Lung (tissue), 16 donors: Measurements from ENCODE around the gene TBC1D10B. TPM values are rescaled to one million over a fixed set of nuclear protein-coding genes. Genes with fewer than 3 reads are reported as not detected.

Experiments used
- ATAC-seq: fragments of 200-7000 bp; cut with Tn5 transposase; one replicate; pipeline ENCODE4 v1.9.1; 2020; ENCODE audit warnings: moderate number of reproducible peaks; ENCODE audit not compliant: insufficient read depth, low FRiP score
- DNase-seq, 3 donors: peaks; one replicate each; pipeline ENCODE4 v3.0.0-alpha.2; 2013 to 2017
- H3K27ac ChIP-seq, 2 donors: one replicate each; pipeline ENCODE4 v1.5.1; 2013; ENCODE audit warnings: mild to moderate bottlenecking in 2 of 2, moderate library complexity in 2 of 2, control low read depth in 1 of 2, inconsistent platforms in 1 of 2, low read depth in 1 of 2, low read length in 1 of 2
- H3K27me3 ChIP-seq, 3 donors: one replicate each; pipeline ENCODE4 v1.5.1; 2013; ENCODE audit warnings: low read length in 2 of 3; ENCODE audit not compliant: control insufficient read depth in 3 of 3, insufficient read depth in 3 of 3
- H3K36me3 ChIP-seq, 4 donors: one replicate each; pipeline ENCODE4 v1.5.1; 2013; ENCODE audit warnings: low read length in 4 of 4, mild to moderate bottlenecking in 1 of 4, moderate library complexity in 1 of 4; ENCODE audit not compliant: control insufficient read depth in 4 of 4, insufficient read depth in 4 of 4
- H3K4me1 ChIP-seq, 5 donors: one replicate each; pipeline ENCODE4 v1.5.1; 2013; ENCODE audit warnings: low read length in 5 of 5, mild to moderate bottlenecking in 2 of 5, moderate library complexity in 1 of 5; ENCODE audit not compliant: control insufficient read depth in 5 of 5, insufficient read depth in 5 of 5
- H3K4me3 ChIP-seq: one replicate; pipeline ENCODE4 v1.5.1; 2013; ENCODE audit warnings: mild to moderate bottlenecking, control low read depth, moderate library complexity
- H3K9ac ChIP-seq, 2 donors: one replicate each; pipeline ENCODE4 v1.5.1; 2013; ENCODE audit warnings: low read length in 2 of 2, control low read depth in 1 of 2; ENCODE audit not compliant: insufficient read depth in 1 of 2
- H3K9me3 ChIP-seq, 4 donors: one replicate each; pipeline ENCODE4 v1.5.1; 2013; ENCODE audit warnings: low read length in 3 of 4, mild to moderate bottlenecking in 1 of 4, moderate library complexity in 1 of 4; ENCODE audit not compliant: control insufficient read depth in 4 of 4, insufficient read depth in 3 of 4
- CTCF ChIP-seq: IDR thresholded peaks from 2 replicates; pipeline ENCODE4 v1.5.1; 2012; ENCODE audit warnings: mild to moderate bottlenecking; ENCODE audit errors: control extremely low read depth, extremely low read depth
- WGBS, 2 donors: extraction: QIAGEN DNeasy Blood & Tissue Kit; methylation state at CpG; one replicate each; pipeline ENCODE4 v1.1.7; 2013; 5-methylcytosine and 5-hydroxymethylcytosine counted together
- long read RNA-seq, 5 donors: transcript quantifications; one replicate each; lab custom pipeline, GENCODE V29; 2026
- polyA plus RNA-seq, 2 donors: library from polyadenylated mRNA; stranded (reverse); fragments of 200-250 nt; gene quantifications; one replicate each; pipeline ENCODE4 v1.2.1, GENCODE V29; 2013
- total RNA-seq, 2 donors: library from RNA; depleted of rRNA in 1 of 2; stranded (reverse); fragments of >200 nt in 1 of 2; gene quantifications; one replicate each; pipeline ENCODE4 v1.2.1, GENCODE V29; 2014 to 2021
- donor health status: control.
- donor health status: control.
- donor health status: Bipolar disorder and iron deficiency.
- donor health status: healthy.
- donor health status: DM: yes; HTN: yes; CAD: no.

The TBC1D10B gene
- total RNA-seq (10 to 100 TPM; 31.7 to 43.6 TPM), polyA plus RNA-seq (10 to 100 TPM; 26.9 to 27.8 TPM)
- long read RNA-seq, donor 1, transcript TBC1D10B-201 (9 exons, 3,350 nt), result major isoform, 6 of 7 reads
- long read RNA-seq, donor 1, partial matches to known transcripts, result 0 of 7 reads
- long read RNA-seq, donor 1, other reads (novel, unspliced or antisense), result 0 of 7 reads
- long read RNA-seq, donor 2, partial matches to known transcripts, result 0 of 5 reads
- long read RNA-seq, donor 2, other reads (novel, unspliced or antisense), result 0 of 5 reads
- long read RNA-seq, donor 3, partial matches to known transcripts, result 0 of 3 reads
- long read RNA-seq, donor 3, other reads (novel, unspliced or antisense), result 0 of 3 reads
- long read RNA-seq, donor 4, partial matches to known transcripts, result 0 of 3 reads
- long read RNA-seq, donor 4, other reads (novel, unspliced or antisense), result 0 of 3 reads
- long read RNA-seq, donor 5, transcript TBC1D10B-201 (9 exons, 3,350 nt), result major isoform, 6 of 7 reads
- long read RNA-seq, donor 5, partial matches to known transcripts, result 0 of 7 reads
- long read RNA-seq, donor 5, other reads (novel, unspliced or antisense), result 0 of 7 reads

DNA sequence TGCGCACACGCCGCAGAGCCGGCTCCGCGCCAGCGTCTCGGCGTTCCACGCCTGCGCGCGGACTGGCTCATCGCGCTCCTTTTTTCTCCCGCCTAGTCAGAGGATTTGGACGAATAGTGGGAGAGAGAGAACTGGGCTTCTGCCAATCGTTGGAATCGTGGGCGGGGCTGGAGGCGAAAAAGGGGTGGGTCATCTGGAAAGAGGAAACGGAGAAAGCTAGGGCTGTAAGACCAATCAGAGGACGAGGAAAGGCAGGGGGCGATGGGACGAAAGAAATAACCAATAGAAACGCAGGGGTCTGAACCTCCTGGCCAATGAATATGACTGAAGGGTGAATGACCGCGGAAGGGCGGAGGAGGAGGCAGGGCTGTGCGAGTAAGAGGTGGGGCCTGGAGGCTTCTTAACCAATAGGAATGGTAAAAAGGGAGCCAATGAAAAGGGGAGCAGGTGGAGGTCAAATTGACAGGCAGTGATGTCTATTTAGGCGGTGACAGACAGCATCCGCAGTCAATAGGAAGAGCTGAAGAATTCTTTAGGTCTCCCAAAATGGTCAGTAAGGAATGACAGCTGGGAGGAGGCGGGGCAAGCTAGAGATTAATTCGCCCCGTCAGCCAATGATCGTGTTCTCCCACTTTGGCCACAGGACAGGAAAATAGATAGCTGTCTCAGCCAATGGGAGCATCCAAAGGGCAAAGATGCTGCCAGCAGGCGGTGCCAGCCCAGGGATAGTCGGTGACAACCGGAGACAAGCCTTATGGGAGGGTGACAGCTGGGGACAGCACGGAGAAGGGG, at the start of gene TBC1D10B:
TBC1D10B (minus strand) TSS at position 39 of the 792 bp plus-strand sequence. CDS start 311 bp downstream, outside the sequence.
- Histone ChIP-seq H3K4me1 (peaks cover 6 to 35% (median 16%) of the 10 kb centered on the region in 5 donors), H3K9me3 (no peaks in the 10 kb centered on the region), H3K36me3 (peaks cover 0 to 7% (median 2%) of the 10 kb centered on the region in 4 donors), H3K27me3 (no peaks in the 10 kb centered on the region), H3K4me3 (peak within 1 kb of the TSS; percentile 83), H3K9ac (peak within 1 kb of the TSS; percentile 55 to 75), H3K27ac (peak within 1 kb of the TSS; percentile 86 to 88)
- 0% methylated on average over 40 of the region's 40 CpGs for WGBS, 2 donors
- peak; percentile 93 for ATAC-seq
- peak; percentile 100 for DNase-seq
- no peak for TF ChIP-seq CTCF

GRCh38 chr16:30418350-30419181, 48.3 kb upstream of the TBC1D10B start:
- ATAC-seq, result no peak

More at GRCh38 chr16:30418350-30419181, 48.3 kb upstream of the TBC1D10B start:
- Histone ChIP-seq H3K27me3 (no peaks in the 10 kb centered on the region), H3K36me3 (peaks cover 2 to 15% (median 6%) of the 10 kb centered on the region in 4 donors), H3K4me1 (peaks cover 0 to 10% (median 0%) of the 10 kb centered on the region in 5 donors), H3K9me3 (no peaks in the 10 kb centered on the region), H3K4me3 (peak overlapping the region; percentile 50), H3K27ac (peak overlapping the region; percentile 39 to 91), H3K9ac (no peak overlapping the region)
- WGBS, 2 donors, result 61 to 62% methylated on average over 31 of the region's 31 CpGs
- TF ChIP-seq CTCF, result no peak
- DNase-seq, result no peak
